HepG2 (cell line): Measurements from ENCODE around the gene CAPN2. TPM values are rescaled to one million over a fixed set of nuclear protein-coding genes. Genes with fewer than 3 reads are reported as not detected.

Experiments
- ATAC-seq: fragments of 200-7000 bp; cut with Tn5 transposase; 3 replicates; pipeline ENCODE4 v1.9.1; 2020; ENCODE audit warnings: mild to moderate bottlenecking, moderate library complexity
- BruUV-seq: library from RNA; stranded (reverse); fragments of 400-500 nt; replicated peaks from 2 replicates; lab custom pipeline; 2021; lab: Mats Ljungman, UMichigan
- CTCF ChIA-PET: fragments of 300-600 bp; formaldehyde crosslinking; extraction: SDS; loops from one replicate; lab custom pipeline; 2021; ENCODE audit warnings: low total read pairs, inconsistent platforms, low intra/inter-chr PET ratio; lab: Yijun Ruan, JAX
- POLR2A ChIA-PET: fragments of 350-600 bp; sonication (Branson Sonifier 250); formaldehyde crosslinking; loops from one replicate; lab custom pipeline; 2020; ENCODE audit warnings: antibody characterized with exemption, inconsistent platforms; lab: Yijun Ruan, JAX
- DNase-seq: peaks from one replicate; pipeline ENCODE4 v3.0.0-alpha.2; 2015; ENCODE audit warnings: low spot score
- FAIRE-seq: peaks from 3 replicates; lab custom pipeline; 2011; peaks lifted over from hg19 to GRCh38; lab: Jason Lieb, UNC
- H2AFZ ChIP-seq: one replicate; pipeline ENCODE4 v1.6.1; 2011; ENCODE audit warnings: low read length, inconsistent platforms
- H3K27ac ChIP-seq: fragments of 300-600 bp; 3 replicates; pipeline ENCODE4 v1.8.0; 2011; ENCODE audit warnings: mixed run types, mild to moderate bottlenecking, mixed read lengths, low read length, inconsistent platforms; ENCODE audit not compliant: insufficient read depth; ENCODE audit errors: extremely low read length
- H3K27me3 ChIP-seq, 2 experiments: fragments of 200-600 bp in 1 of 2; 2 replicates in 1 of 2; 3 replicates in 1 of 2; pipeline versions ENCODE4 v1.6.0 to v1.8.0; 2011; ENCODE audit warnings: low read length in 2 of 2, mild to moderate bottlenecking in 2 of 2, moderate library complexity in 2 of 2, inconsistent platforms in 1 of 2; ENCODE audit not compliant: insufficient read depth in 2 of 2, control insufficient read depth in 1 of 2
- H3K36me3 ChIP-seq, 2 experiments: fragments of 200-600 bp in 1 of 2; replicated peaks in 1 of 2; 2 replicates in 1 of 2; 3 replicates in 1 of 2; pipeline versions ENCODE4 v1.5.1 to v1.8.0; 2011; ENCODE audit warnings: low read length in 2 of 2, inconsistent platforms in 1 of 2; ENCODE audit not compliant: insufficient read depth in 2 of 2, control insufficient read depth in 1 of 2
- H3K4me1 ChIP-seq: 2 replicates; pipeline ENCODE4 v1.5.1; 2012; ENCODE audit warnings: low read length, inconsistent platforms; ENCODE audit not compliant: insufficient read depth
- H3K4me2 ChIP-seq: 2 replicates; pipeline ENCODE4 v1.6.0; 2011; ENCODE audit warnings: low read depth, low read length, inconsistent platforms
- H3K4me3 ChIP-seq, 3 experiments: fragments of 200-600 bp in 1 of 3; sonication (generic), shearing (Covaris generic) in 1 of 3; replicated peaks in 1 of 3; 2 replicates each; pipeline ENCODE4 v1.5.1; 2011 to 2016; ENCODE audit warnings: low read length in 3 of 3, inconsistent platforms in 2 of 3, low read depth in 2 of 3, mild to moderate bottlenecking in 2 of 3, control low read depth in 1 of 3, mixed read lengths in 1 of 3; ENCODE audit not compliant: insufficient read depth in 1 of 3
- H3K79me2 ChIP-seq: one replicate; pipeline ENCODE4 v1.6.1; 2011; ENCODE audit warnings: low read length, inconsistent platforms; ENCODE audit not compliant: insufficient read depth
- H3K9ac ChIP-seq: 2 replicates; pipeline ENCODE4 v1.6.0; 2011; ENCODE audit warnings: mild to moderate bottlenecking, low read depth, low read length, inconsistent platforms; ENCODE audit not compliant: insufficient read depth
- H3K9me3 ChIP-seq: 2 replicates; pipeline ENCODE4 v1.5.1; 2012; ENCODE audit warnings: mild to moderate bottlenecking, low read length
- H4K20me1 ChIP-seq: 2 replicates; pipeline ENCODE4 v1.6.0; 2011; ENCODE audit warnings: inconsistent platforms, mild to moderate bottlenecking, low read length, moderate library complexity; ENCODE audit not compliant: insufficient read depth
- AFF4 ChIP-seq: sonication (generic); formaldehyde crosslinking; IDR thresholded peaks from 2 replicates; pipeline ENCODE4 v1.4.0; 2020; ENCODE audit warnings: missing genetic modification reagents
- ATF7 ChIP-seq, 2 experiments: fragments of 450-650 bp in 1 of 2; sonication (generic) in 1 of 2; formaldehyde crosslinking in 1 of 2; IDR thresholded peaks; 2 replicates each; pipeline versions ENCODE4 v1.4.0 to v1.6.1; 2016 to 2020; ENCODE audit warnings: antibody characterized with exemption in 1 of 2, mild to moderate bottlenecking in 1 of 2, missing genetic modification reagents in 1 of 2
- CBX5 ChIP-seq: sonication (generic); formaldehyde crosslinking; IDR thresholded peaks from 2 replicates; pipeline ENCODE4 v1.4.0; 2020; ENCODE audit warnings: missing genetic modification reagents, borderline replicate concordance
- CENPT ChIP-seq: sonication (generic); formaldehyde crosslinking; IDR thresholded peaks from 2 replicates; pipeline ENCODE4 v1.8.0; 2022; ENCODE audit warnings: low read depth, mild to moderate bottlenecking, moderate library complexity, missing genetic modification reagents
- HES4 ChIP-seq: sonication (generic); formaldehyde crosslinking; IDR thresholded peaks from 2 replicates; pipeline ENCODE4 v1.9.0; 2021; ENCODE audit warnings: mild to moderate bottlenecking, missing genetic modification reagents, borderline replicate concordance
- ZFP36L1 ChIP-seq: sonication (generic); formaldehyde crosslinking; IDR thresholded peaks from 2 replicates; pipeline ENCODE4 v1.8.0; 2022; ENCODE audit warnings: mild to moderate bottlenecking, missing genetic modification reagents, moderate library complexity
- ZFY ChIP-seq: sonication (generic); formaldehyde crosslinking; IDR thresholded peaks from 2 replicates; pipeline ENCODE4 v1.4.0; 2020; ENCODE audit warnings: missing genetic modification reagents
- ZIK1 ChIP-seq: sonication (generic); formaldehyde crosslinking; IDR thresholded peaks from 2 replicates; pipeline ENCODE4 v1.5.0; 2020; ENCODE audit warnings: mild to moderate bottlenecking, low read depth, missing genetic modification reagents, borderline replicate concordance
- ZNF652 ChIP-seq: IDR thresholded peaks from 2 replicates; pipeline ENCODE4 v1.6.1; 2016; ENCODE audit warnings: low read depth, borderline replicate concordance
- ZNF674 ChIP-seq: sonication (generic); formaldehyde crosslinking; IDR thresholded peaks from 2 replicates; pipeline ENCODE4 v1.5.0; 2020; ENCODE audit warnings: low read depth, mild to moderate bottlenecking, missing genetic modification reagents
- WGBS: methylation state at CpG from one replicate; pipeline ENCODE4 v1.1.6; 2017; ENCODE audit warnings: low lambda C conversion rate; 5-methylcytosine and 5-hydroxymethylcytosine counted together
- in situ Hi-C: cut with HindIII; loops from 2 replicates; pipeline ENCODE4 v1.10.0; 2017; ENCODE audit warnings: low pct_unique_long_range_greater_than_20kb; ENCODE audit not compliant: extremely low pct_ligation_motif_present
- intact Hi-C: fragments of 100-400 bp; cut with micrococcal nuclease; formaldehyde crosslinking; loops from one replicate; pipeline ENCODE4 v1.10.0; 2022; ENCODE audit not compliant: unreplicated experiment
- polyA plus RNA-seq, 8 experiments: library from polyadenylated mRNA; depleted of rRNA in 3 of 8; stranded (reverse) in 7 of 8; unstranded in 1 of 8; fragments of >200 nt; fragmentation: Illumina TruSeq in 4 of 8; extraction: Trizol in 4 of 8; gene quantifications; 2 replicates each; pipeline versions ENCODE4 v1.2.1 to v1.2.3, GENCODE V29; 2011 to 2016; ENCODE audit warnings: low read depth in 4 of 8, missing spikeins in 1 of 8, mixed read lengths in 1 of 8; ENCODE audit not compliant: insufficient read depth in 1 of 8
- total RNA-seq, 5 experiments: library from RNA; depleted of rRNA; stranded (reverse); fragments of >200 nt; fragmentation: Illumina TruSeq; extraction: Trizol; gene quantifications; 2 replicates each; pipeline ENCODE4 v1.2.3, GENCODE V29; 2016; ENCODE audit warnings: low read depth in 1 of 5
- TF ChIP-seq, protein P1 (sequence below): sonication (generic); formaldehyde crosslinking; IDR thresholded peaks from 2 replicates; pipeline ENCODE4 v1.9.0; 2022; ENCODE audit warnings: missing genetic modification reagents, mild to moderate bottlenecking, borderline replicate concordance

The CAPN2 gene
- total and polyA plus RNA-seq, 2 of the 13 experiments (the other 11 are each of a cell fraction or from before 2014, with no cell fraction given), result 6.2 to 7.4 TPM

GRCh38 chr1:223702735-223703667 lies 9.3 kb upstream of the CAPN2 start (continued):
- no peak for TF ChIP-seq ATF7 (IDR thresholded peaks at IDR 0.05)
- no peak for TF ChIP-seq ATF7 (CRISPR knock-in tag; IDR thresholded peaks at IDR 0.05)

- TF ChIP-seq CENPT (no peak), ZNF674 (no peak), ZFP36L1 (CRISPR knock-in tag) (no peak), ZIK1 (CRISPR knock-in tag) (no peak), AFF4 (CRISPR knock-in tag) (no peak), CBX5 (CRISPR knock-in tag) (no peak), ZFY (CRISPR knock-in tag) (no peak), ZNF652 (no peak), HES4 (CRISPR knock-in tag) (no peak)
- TF ChIP-seq, protein P1, sequence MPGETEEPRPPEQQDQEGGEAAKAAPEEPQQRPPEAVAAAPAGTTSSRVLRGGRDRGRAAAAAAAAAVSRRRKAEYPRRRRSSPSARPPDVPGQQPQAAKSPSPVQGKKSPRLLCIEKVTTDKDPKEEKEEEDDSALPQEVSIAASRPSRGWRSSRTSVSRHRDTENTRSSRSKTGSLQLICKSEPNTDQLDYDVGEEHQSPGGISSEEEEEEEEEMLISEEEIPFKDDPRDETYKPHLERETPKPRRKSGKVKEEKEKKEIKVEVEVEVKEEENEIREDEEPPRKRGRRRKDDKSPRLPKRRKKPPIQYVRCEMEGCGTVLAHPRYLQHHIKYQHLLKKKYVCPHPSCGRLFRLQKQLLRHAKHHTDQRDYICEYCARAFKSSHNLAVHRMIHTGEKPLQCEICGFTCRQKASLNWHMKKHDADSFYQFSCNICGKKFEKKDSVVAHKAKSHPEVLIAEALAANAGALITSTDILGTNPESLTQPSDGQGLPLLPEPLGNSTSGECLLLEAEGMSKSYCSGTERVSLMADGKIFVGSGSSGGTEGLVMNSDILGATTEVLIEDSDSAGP (CRISPR knock-in tag), result no peak
- in situ Hi-C loops (no loop called here), intact Hi-C loops (loop anchor here (10.0 kb wide), 1 partner anchor 141 kb away; the partner anchor contains the start of gene TP53BP2)
- Histone ChIP-seq H3K4me3 (no peak overlapping the region), H4K20me1 (no peaks in the 10 kb centered on the region), H3K27ac (no peak overlapping the region), H3K79me2 (no peaks in the 10 kb centered on the region), H3K27me3 (peaks cover 0 to 64% of the 10 kb centered on the region in 2 experiments; a peak in 4 of 5 replicates), H3K9me3 (no peaks in the 10 kb centered on the region), H3K4me2 (no peak overlapping the region), H2AFZ (no peak overlapping the region), H3K4me1 (peaks cover 28% of the 10 kb centered on the region), H3K36me3 (no peaks in the 10 kb centered on the region), H3K9ac (no peak overlapping the region)
- ChIA-PET CTCF (no interaction called here), POLR2A (no interaction called here)
- no peak for ATAC-seq
- DNase-seq, result no peak
- WGBS, result 5% methylated on average over 1 of the region's 1 CpG
- BruUV-seq, result no TSS peak
- FAIRE-seq, result no peak
Measured at GRCh38 chr1:223703668-223704013, 8.7 kb upstream of the CAPN2 start.
